ENCODE data around the gene KLHL28.
"Not testable (repeated sequence)": the region's sequence is repeated elsewhere in the genome, so short reads cannot be mapped to it uniquely, and the experiment has no call there.

KLHL28 gene

GRCh38 chr14:44897041-44897844, 64.5 kb downstream of the KLHL28 start:
- peak; percentile 98 for DNase-seq (ENCODE audit: low spot score)

- DNase-seq (ENCODE audit: low spot score) = no peak
Observed at GRCh38 chr14:44896275-44897040, 65.3 kb downstream of the KLHL28 start.

GRCh38 chr14:44895716-44896115, 66.0 kb downstream of the KLHL28 start:
- DNase-seq (ENCODE audit: low spot score) = no peak

GRCh38 chr14:44893535-44893934, 68.2 kb downstream of the KLHL28 start:
- no peak for DNase-seq (ENCODE audit: low spot score)

GRCh38 chr14:44891726-44892372, 69.9 kb downstream of the KLHL28 start:
- DNase-seq (ENCODE audit: low spot score) = not testable (repeated sequence)

GRCh38 chr14:44889595-44890471, 71.9 kb downstream of the KLHL28 start:
- no peak for DNase-seq (ENCODE audit: low spot score)

- DNase-seq (ENCODE audit: low spot score) = no peak
Observed at GRCh38 chr14:44887596-44887955, 74.2 kb downstream of the KLHL28 start.

GRCh38 chr14:44886860-44887595, 74.7 kb downstream of the KLHL28 start:
- no peak for DNase-seq (ENCODE audit: low spot score)

GRCh38 chr14:44880791-44881190, 81.0 kb downstream of the KLHL28 start:
- no peak for DNase-seq (ENCODE audit: low spot score)

Data from CD4-positive, alpha-beta T cell treated with Interleukin-6 at 100 ng/mL for 8 hours (primary cell).